Ramos (cell line): Measurements from ENCODE around the gene DAD1.
"Not testable (repeated sequence)": the region's sequence is repeated elsewhere in the genome, so short reads cannot be mapped to it uniquely, and the experiment has no call there.

Source experiments
- in situ Hi-C: fragments of 300-500 bp; cut with MboI; formaldehyde crosslinking; loops from one replicate; pipeline ENCODE4 v1.14.3; 2022; ENCODE audit warnings: low sequenced_read_pairs; ENCODE audit not compliant: unreplicated experiment

Gene DAD1

DNA sequence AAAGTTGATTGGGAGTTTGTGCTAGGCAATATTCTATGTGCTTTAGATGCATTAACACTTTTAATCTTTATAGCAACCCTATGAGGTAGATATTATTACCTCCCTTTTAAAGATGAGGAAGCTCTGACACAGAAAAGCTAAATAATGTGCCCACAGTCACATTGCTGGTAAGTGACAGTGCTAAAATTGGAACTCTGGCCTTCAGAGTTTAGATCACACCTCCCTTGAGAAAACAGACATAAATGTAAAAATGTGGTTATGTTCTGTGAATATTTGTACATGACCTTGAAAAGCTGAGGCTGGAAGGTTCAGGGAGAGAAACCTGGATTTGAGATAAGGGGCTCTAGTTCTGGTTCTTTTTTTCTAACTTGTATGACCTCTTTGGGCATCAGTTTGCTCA, 11.0 kb upstream of the DAD1 start:
- in situ Hi-C loops = no loop called here

DNA sequence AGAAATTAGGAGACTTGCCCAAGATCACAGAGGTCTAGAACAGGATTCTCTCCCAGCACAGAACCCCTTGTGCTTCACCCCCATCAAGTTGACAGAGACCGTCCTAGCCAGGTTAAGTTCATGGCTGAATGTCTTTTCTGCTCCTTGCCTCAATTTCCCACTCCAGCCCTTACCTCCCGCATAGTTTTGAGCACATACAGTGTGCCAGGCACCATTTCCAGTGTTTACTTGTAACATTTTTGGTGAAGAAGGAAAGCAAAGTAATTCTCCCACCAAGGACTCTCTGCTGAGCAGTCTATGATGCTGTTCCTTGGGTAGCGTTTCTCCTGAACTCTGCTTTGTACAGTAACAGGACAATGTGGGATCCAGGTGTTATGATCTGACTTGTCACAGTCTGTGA, 10.3 kb upstream of the DAD1 start:
- in situ Hi-C loops = no loop called here

DNA sequence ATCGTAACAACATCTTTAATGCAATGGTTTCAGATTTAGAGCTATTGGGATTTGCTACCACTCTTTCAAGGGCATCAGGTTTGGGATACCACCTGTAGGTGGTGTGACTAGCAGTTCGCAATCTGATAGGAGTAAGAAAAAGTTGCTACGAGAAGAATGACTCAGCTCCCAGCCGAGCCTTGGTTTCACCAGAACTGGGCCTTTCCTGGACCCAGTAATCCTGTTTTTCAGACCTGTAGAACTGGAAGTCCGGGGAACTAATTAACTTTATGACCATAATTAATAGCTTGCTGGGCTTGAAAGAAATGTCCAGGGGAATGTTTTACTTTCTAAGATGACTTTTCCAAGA, 9.8 kb upstream of the DAD1 start:
- in situ Hi-C loops = no loop called here

DNA sequence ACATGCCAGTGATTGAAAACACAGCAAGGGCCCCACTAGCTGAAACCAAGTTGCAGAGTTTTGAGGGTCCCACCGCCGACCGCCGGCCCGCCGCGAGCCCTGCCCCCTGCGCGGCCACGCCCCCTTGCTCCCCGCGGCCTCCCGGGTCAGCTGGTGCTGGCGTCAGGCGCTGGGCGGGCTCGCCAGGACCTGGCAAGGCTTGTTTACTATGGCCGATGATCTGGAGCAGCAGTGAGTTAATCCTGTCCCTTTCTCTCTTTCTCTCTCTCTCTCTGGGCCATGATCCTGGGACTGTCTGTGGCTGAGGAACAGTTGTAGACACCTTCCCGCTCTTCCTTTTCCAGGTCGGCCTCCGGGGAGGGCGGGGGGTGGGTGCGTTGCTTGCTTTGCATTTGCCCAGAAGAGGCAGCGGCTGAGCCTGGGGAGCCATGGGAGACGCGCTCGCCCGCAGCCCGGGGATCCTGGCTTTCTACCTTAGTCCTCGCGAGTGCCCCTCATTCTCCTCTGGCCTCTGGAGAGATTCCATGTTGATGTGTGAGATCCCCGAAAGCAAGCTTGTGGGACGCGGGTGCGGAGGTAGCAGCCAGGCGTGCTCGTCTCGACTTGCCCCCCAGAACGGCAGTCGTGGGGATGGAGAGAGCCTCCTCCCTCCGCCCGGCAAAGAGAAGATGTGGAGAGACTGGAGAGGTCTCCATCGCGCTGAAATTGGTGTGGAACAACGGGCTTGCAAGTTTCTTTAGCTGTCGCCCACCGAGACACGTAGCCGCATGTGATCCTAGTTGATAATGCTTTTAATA, 9.3 kb upstream of the DAD1 start, which contains the start of gene ABHD4:
TSS of gene ABHD4 (plus strand) at position 202 of the 797 bp plus-strand sequence. CDS start at position 209, 7 bp downstream.
- in situ Hi-C loops = no loop called here

DNA sequence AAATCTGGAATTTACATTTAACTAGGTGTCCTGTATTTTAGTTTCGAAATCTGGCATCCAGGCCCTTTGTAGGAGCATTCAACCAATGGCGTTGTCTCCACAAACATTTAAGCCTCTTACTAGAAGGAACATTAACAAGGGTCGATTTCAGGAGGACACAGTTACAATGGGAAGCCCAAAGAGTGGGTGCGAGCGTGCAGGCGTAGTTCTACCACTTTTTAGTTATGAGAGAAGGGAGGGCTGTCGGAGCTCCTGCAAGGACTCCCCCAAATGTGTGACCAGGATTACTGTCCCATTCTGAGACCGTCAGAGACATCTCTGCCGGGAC, 8.7 kb upstream of the DAD1 start:
- in situ Hi-C loops = no loop called here

DNA sequence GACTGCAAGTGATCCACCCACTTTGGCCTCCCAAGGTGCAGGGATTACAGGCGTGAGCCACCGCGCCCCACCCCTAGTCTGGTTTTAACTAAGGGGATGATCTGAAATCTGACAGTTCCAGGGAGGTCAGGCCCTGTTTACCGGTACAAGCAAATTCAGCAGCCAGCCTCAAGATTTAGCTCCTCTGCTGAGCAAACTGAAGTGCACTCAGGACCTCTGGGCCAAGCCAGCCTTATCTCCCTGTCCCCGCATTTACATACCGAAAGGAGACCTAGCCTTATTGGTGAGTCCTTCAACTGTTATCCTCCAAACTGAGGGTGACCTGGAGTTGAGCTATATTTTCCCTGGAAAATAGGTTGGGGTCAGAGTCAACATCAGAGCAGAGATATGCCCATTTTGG, 8.2 kb upstream of the DAD1 start:
- in situ Hi-C loops = no loop called here

DNA sequence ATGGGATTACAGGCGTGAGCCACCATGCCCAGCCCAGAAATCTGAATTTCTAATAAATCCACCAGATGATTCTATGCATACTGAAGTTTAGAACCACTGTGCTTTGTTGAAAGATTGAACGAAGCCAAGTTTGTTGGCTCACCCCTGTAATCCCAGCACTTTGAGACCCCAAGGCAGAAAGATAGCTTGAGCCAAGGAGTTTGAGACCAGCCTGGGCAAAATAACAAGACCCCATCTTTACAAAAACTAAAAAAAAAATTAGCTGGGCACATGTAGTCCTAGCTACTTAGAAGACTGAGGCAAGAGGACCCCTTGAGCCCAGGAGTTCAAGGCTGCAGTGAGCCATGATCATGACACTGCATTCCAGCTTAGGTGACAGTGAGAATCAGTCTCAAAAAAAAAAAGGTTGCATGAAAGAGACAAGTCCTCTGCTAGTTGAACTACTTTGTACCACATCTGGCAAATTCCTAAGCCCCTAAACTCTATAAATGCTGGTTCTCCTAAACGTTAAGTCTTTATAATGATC, 7.4 kb upstream of the DAD1 start:
- in situ Hi-C loops = no loop called here

DNA sequence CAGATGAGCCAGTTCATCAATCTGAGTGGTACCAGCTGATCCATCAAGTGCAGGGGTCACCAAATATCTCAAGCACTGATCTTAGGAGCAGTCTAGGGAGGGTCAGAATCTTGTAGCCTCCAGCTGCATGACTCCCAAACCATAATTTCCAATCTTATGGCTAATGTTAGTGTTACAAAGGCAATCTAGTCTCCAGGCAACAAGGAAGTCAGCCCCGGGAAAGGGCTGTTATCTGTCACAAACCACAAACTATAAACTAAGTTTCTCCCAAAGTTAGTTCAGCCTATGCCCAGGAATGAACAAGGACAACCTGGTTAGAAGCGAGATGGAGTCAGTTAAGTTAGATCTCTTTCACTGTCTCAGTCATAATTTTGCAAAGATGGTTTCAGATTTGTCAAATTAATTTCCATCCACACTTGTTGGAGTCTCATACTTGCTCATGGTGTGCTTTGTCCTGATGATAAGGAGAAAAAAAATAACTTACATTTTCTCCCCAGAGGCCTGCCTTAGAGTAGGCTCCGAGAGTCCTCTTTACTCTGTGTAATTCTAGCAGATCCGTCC, 5.2 kb upstream of the DAD1 start:
- in situ Hi-C loops = no loop called here

DNA sequence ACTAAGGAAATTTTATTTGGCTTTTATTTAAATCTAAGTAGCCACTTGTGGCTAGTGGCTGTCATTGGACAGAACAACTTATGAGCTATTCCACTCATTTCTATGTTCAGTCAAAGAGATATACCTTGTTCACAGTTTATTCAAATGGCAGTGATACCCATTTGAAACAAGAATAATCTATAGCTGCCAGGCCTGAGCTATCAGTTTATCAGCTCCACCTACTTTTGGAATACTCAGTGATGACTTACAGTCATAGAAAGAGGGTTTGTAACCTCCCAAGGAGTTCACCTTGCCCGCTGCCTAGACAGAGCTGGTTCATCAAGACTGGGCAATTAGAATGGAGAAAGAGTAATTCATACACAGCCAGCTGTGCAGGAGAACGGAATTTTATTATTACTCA, 4.6 kb upstream of the DAD1 start:
- in situ Hi-C loops = no loop called here

DNA sequence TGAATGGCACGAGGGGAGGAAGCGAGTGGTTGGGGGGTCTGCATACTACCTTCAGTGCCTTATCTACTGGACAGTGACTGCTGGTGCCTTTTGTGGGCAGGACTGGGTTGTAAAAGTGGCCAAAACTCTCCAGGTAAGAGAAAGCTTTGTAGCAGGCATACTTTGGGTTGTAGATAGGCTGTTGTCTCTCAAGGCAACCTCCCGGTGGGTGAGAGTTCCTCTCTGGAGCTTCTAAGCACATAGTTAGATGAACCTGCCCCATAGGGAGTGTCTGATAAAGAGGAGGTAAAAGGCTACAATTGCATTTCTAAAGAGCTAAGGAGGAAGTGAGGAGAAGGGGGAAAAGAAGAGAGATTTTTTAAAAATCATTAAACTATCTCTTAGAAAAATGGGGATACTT, 4.2 kb upstream of the DAD1 start:
- in situ Hi-C loops = no loop called here

DNA sequence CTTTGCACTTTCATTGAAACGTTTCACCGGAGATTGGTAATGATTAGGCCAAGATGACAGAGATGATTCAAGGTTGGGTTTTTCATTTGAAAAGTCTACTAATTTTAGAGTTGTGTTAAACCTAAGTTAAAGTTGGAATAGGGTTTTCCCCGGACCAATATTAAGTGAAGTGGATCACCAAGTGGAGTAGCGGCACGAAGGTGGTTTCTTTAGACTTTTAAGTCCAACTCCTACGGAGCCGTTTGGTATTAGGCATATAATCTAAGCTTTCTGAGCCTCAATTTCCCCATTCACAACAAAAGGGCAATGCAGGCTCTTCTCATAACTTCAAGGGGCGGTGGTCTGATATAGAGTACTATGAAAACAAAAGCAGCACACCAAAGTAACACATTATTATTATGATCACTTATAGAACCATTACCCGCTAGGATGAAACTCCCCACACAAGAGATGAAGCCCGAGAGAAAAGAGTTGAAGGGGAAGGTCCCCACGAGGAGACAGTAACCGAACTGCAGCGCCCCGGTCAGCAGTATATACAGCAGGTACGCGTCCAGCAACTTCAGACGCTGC, 413 bp downstream of the DAD1 start:
- in situ Hi-C loops = no loop called here

DNA sequence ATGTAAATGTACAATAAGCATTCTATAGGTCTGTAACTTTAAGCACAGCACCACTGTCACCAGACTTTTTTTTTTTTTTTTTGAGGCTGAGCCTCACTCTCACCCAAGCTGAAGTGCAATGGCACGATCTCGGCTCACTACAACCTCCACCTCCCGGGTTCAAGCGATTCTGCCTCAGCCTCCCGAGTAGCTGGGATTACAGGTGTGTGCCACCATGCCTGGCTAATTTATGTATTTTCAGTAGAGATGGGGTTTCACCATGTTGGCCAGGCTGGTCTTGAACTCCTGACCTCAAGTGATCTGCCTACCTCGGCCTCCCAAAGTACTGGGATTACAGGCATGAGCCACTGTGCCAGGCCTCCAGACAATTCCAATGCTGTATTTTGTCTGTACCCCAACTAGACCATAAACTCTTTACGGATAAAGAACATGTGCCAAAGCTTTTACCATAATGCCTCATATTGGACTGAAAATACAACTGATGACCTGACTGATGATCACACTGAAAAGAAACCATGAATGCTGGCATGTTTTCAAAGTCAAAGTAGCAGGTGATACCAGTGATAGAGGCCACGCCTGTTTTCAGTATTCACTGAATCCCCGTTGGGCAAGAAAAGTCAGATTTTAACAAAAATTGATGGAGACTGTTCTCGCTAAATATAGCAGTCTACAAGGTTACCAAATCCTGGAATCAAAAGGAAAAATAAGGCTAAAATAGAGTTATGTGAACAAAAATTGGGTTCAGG, 1.2 kb downstream of the DAD1 start:
- in situ Hi-C loops = not testable (repeated sequence)

DNA sequence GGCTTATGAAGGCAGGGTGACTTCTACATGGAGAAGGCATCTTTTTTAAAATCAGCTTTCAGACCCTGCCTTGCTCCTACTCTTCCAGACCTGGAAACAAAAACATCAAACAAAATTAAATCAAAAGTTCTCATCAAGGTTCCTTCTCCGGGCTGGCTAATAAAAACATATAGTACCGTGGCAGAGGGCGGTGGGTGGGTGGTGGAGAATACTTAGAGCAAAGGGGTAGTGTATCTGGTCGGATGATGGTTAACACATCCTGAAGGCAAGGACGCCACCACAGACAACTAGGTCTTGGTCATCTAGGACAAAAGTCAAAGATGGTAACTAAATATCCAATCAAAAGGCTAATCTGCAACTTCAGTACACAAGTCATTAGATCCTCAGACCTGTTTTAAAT, 1.8 kb downstream of the DAD1 start:
- in situ Hi-C loops = no loop called here

DNA sequence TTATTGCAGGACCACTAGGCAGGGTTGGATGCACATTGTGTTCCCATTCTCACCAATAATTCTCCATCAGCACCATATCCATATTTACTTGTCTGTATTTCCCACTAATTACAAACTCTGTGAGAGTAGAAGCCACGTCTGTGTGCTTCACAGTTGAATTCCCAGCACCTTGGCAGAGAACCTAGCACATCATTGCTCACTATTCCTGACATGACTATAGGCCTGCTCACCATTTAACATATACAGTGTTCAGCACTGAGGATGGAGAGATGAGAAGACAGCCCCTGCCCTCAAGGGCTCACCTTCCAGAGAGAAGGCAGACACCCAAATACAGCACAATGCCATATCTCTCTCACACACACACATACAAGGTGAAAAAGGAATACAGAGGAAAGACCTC, 5.0 kb downstream of the DAD1 start:
- in situ Hi-C loops = no loop called here

DNA sequence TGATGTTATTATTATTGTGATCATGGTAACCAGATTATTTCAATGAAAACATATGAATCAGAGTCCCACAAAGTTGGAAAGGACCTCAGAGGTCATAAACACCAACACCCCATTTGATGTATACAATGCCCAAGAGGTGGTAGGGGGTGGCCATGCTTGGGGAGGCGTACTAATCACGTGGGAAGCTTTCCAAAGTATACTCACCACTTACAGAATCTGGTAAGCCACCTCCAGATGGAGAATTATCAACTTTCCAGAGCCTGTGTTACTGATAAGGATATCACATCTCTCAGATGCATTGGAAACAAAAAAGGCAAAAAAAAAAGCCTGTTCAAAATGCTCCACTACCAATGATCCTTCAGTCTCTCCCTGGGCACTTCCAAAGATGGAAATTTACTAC, 8.4 kb downstream of the DAD1 start:
- in situ Hi-C loops = no loop called here

DNA sequence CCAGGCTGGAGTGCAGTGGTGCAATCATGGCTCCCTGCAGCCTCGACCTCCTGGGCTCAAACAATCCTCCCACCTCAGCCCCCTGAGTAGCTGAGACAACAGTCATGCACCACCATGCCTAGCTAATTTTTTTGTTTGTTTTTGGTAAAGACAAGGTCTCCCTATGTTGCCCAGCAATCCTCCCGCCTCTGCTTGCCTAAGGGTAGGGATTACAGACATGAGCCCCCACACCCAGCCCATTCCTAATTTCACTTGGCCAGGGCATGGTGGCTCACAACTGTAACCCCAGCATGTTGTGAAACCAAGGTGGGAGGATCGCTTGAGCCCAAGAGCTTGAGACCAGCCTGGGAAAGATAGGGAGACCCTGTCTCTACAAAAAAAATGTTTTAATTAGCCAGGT, 9.1 kb downstream of the DAD1 start:
- in situ Hi-C loops = loop anchor here (5.0 to 10.0 kb wide), 3 partner anchors 265 to 475 kb away; partner anchors contain the start of gene CDH24

DNA sequence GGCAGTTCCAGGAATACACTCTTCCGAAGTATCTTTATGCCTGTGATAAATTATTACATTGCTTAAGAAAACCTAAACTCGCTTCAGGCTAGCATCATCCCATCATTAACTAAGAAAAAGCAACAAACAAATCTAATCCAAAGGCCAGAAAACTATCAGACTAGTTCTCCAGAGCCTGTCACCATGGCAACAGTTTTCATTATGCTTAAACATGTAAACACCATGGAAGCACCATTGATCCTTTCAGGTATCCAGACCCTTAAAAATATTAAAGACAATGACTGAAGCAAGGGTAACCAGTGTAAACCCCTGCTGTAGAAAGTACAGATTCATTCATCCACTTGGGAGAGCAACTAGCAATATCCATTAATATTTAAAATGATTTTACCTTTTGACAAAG, 9.8 kb downstream of the DAD1 start:
- in situ Hi-C loops = loop anchor here (5.0 to 10.0 kb wide), 3 partner anchors 264 to 476 kb away; partner anchors contain the start of gene CDH24

DNA sequence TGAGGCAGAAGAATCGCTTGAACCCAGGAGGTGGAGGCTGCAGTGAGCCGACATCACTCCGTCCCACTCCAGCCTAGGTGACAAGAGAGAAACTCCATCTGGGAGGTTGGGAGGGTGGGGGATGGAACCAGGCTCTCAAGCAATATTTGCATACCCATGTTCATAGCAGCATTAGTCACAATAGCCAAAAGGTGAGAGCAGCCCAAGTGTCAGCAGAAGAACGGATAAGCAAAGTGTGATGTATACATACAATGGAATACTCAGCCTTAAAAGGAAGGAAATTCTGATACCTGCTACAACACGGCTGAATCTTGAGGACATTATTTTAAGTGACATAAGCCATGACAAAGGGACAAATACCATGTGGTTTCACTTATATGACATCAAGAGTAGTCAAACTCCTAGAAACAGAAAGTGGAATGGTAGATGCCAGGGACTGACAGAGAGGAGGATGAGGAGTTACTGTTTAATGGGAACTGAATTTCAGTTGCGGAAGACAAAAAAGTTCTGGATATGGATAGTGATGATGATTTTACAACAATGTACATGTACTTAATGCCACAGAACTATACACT, 11.6 kb downstream of the DAD1 start:
- in situ Hi-C loops = loop anchor here (5.0 to 10.0 kb wide), 3 partner anchors 263 to 477 kb away; partner anchors contain the start of gene CDH24

DNA sequence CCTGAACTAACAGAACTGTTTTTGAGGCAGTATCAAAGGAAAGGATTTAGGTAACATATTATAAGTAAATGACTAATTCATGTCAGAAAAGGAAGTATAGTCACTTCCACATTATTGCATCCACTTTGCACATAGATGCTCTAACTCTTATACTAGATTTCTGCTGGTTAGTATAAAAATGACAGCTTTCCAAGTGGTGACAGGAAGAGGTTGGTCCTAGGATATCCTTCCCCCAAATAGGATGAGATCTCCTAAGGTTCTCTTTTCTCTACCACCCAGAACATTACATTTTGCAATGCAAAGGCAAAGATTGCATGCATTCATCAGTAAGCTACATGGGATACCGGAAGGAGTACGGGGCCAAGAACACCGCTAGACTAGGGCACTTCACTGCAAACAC, 15.2 kb downstream of the DAD1 start:
- in situ Hi-C loops = loop anchor here (10.0 kb wide), 2 partner anchors 259 to 481 kb away; partner anchors contain the start of gene CDH24

DNA sequence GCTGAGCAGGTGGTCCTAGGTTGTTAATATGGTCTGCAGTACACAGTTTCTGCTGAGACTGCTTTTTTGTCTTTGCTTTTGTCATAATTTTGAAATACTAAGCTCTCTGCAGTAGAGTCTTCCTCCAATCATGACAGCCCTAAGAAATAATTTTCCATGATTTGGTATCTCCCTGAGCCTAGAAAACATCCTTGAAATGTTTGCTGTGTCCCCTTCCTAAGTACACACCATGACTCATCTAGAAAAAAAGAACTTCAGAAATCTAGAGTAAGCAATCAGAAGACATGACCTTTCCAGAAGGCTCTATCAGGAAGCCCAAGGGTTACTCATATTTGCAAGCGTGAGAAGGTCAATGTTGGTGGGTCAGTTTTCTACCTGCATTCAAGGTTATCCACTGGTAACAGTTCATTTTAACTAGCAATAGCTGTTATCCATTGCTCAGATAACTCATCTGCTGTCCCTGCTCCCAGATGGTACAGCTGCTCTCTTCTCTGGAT, 16.4 kb downstream of the DAD1 start:
- in situ Hi-C loops = loop anchor here (10.0 kb wide), 2 partner anchors 258 to 482 kb away; partner anchors contain the start of gene CDH24
